Measurements from ENCODE around the gene FSCN2. TPM values are rescaled to one million over a fixed set of nuclear protein-coding genes. Genes with fewer than 3 reads are reported as not detected.

The FSCN2 gene
- total RNA-seq, 4 donors from 2014 or later: 1.1 to 2.3 (median 1.8) TPM; not detected in 1

- Histone ChIP-seq H3K27ac (peak overlapping the region; percentile 50 to 83 (median 72)), H3K9me3 (no peaks in the 10 kb centered on the region), H3K36me3 (peaks cover 38 to 100% (median 43%) of the 10 kb centered on the region in 3 donors), H3K4me1 (peaks cover 12 to 27% (median 25%) of the 10 kb centered on the region in 3 donors), H3K27me3 (no peaks in the 10 kb centered on the region), H3K4me3 (peak overlapping the region in 1 of 4 donors; percentile 53)
- intact Hi-C loops (cut with DNase I): no loop called here
- no peak for DNase-seq
- no peak for TF ChIP-seq CTCF (IDR thresholded peaks at IDR 0.05)
- no peak for TF ChIP-seq POLR2A (IDR thresholded peaks at IDR 0.05)
- WGBS, 2 donors: 4 to 24% methylated on average over 6 to 7 of the region's 8 CpGs
These were observed 38.4 kb downstream of the FSCN2 start for GRCh38 chr17:81566461-81567126.

- no peak overlapping the region for H3K4me3 ChIP-seq
These were observed 39.0 kb downstream of the FSCN2 start for GRCh38 chr17:81567191-81567590.

GRCh38 chr17:81568416-81568815, 40.2 kb downstream of the FSCN2 start:
- DNase-seq: no peak
- TF ChIP-seq CTCF (IDR thresholded peaks at IDR 0.05): no peak
- TF ChIP-seq POLR2A (IDR thresholded peaks at IDR 0.05): no peak
- Histone ChIP-seq H3K4me1 (peaks cover 12 to 27% (median 25%) of the 10 kb centered on the region in 3 donors), H3K9me3 (no peaks in the 10 kb centered on the region), H3K27me3 (no peaks in the 10 kb centered on the region), H3K4me3 (no peak overlapping the region), H3K36me3 (peaks cover 35 to 100% (median 46%) of the 10 kb centered on the region in 3 donors), H3K27ac (no peak overlapping the region)
- intact Hi-C loops (cut with DNase I): no loop called here
- WGBS, 2 donors: 67 to 88% methylated on average over 1 to 10 of the region's 10 CpGs

More at GRCh38 chr17:81567191-81567590, 39.0 kb downstream of the FSCN2 start:
- Histone ChIP-seq H3K27me3 (no peaks in the 10 kb centered on the region), H3K4me1 (peaks cover 12 to 27% (median 25%) of the 10 kb centered on the region in 3 donors), H3K36me3 (peaks cover 40 to 100% (median 46%) of the 10 kb centered on the region in 3 donors), H3K27ac (peak overlapping the region; percentile 50 to 83 (median 72)), H3K9me3 (no peaks in the 10 kb centered on the region)
- TF ChIP-seq POLR2A (IDR thresholded peaks at IDR 0.05) (no peak), CTCF (IDR thresholded peaks at IDR 0.05) (no peak)
- WGBS, 2 donors: 53 to 56% methylated on average over 4 of the region's 4 CpGs
- intact Hi-C loops (cut with DNase I): no loop called here
- DNase-seq: no peak

- no peaks in the 10 kb centered on the region for H3K9me3 ChIP-seq
- WGBS, 2 donors: 97 to 100% methylated on average over 6 to 8 of the region's 18 CpGs
These were observed 41.9 kb downstream of the FSCN2 start for GRCh38 chr17:81569986-81570514.

More at GRCh38 chr17:81569986-81570514, 41.9 kb downstream of the FSCN2 start:
- no peak for DNase-seq
- TF ChIP-seq POLR2A (IDR thresholded peaks at IDR 0.05) (no peak), CTCF (IDR thresholded peaks at IDR 0.05) (no peak)
- H3K4me1 ChIP-seq: peaks cover 12 to 27% (median 25%) of the 10 kb centered on the region in 3 donors
- no peak overlapping the region for H3K4me3 ChIP-seq
- peaks cover 31 to 100% (median 41%) of the 10 kb centered on the region in 3 donors for H3K36me3 ChIP-seq
- intact Hi-C loops (cut with DNase I): no loop called here
- H3K27ac ChIP-seq: no peak overlapping the region
- H3K27me3 ChIP-seq: no peaks in the 10 kb centered on the region

Measured in esophagus squamous epithelium (tissue), 5 donors.